ENCODE results near the gene VIL1.

Gene VIL1

DNA sequence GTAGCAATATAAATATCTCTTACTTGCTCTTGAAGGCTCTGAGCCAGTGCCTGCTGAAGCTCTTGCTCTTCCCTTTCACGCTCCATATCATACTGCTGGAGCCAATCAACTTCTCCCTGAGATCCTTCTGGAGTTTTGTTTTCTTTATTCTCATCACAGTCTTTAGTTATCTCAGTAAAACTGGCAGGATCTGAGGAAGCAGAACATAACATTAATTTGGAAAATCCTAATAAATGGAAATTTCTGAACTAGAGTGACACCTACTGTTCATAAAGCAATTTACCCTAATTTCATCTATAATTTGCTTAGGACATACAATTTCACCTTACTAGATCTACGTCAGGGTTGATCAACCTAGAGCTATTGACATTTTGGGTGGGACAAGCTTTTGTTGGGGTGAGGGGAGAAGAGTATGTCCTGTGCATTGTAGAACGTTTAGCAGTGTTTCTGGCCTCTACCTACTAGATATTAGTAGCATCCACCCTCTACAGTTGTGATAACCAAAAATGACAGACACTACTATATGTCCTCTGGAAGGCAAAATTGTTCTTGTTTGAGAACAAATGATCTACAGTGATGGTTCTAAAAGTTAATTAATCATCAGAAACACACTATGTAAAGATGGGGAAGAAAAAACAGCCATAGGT, 47.2 kb downstream of the VIL1 start:
- Histone ChIP-seq H3K4me3 (ENCODE audit: low read depth in 1 of 2, low read length in 1 of 2) (no peak overlapping the region), H3K36me3 (no peaks in the 10 kb centered on the region), H3K27me3 (no peaks in the 10 kb centered on the region), H3K27ac (no peak overlapping the region), H3K4me1 (ENCODE audit: control insufficient read depth in 1 of 2, insufficient read depth in 1 of 2, low read depth in 1 of 2, low read length in 1 of 2) (peaks cover 3 to 11% of the 10 kb centered on the region in 2 experiments), H3K9me3 (no peaks in the 10 kb centered on the region)
- peak; percentile 49 for TF ChIP-seq CTCF (IDR thresholded peaks at IDR 0.05)

DNA sequence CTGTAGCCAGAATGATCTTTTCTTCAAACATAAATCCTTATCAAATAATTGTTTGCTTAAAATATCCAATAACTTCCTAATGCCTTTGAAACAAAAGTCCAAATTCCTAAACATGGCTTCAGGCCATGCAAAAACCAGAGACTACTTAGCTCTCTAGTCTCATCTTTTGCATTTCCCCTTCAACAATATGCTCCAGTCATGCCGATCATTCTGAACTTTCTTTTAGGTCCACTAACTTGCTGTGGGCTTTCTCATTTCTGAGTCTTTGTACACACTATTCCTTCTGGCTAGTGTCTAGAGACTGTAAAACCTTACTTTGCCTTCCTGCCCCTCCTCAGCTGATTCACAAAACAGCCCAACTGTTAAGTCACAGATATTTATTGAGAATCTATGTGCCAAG, 51.5 kb downstream of the VIL1 start:
- H3K4me3 ChIP-seq (ENCODE audit: low read depth in 1 of 2, low read length in 1 of 2): no peak overlapping the region
- peak overlapping the region; percentile 35 for H3K27ac ChIP-seq
- no peak for TF ChIP-seq CTCF (IDR thresholded peaks at IDR 0.05)
- H3K9me3 ChIP-seq: no peaks in the 10 kb centered on the region
- H3K4me1 ChIP-seq (ENCODE audit: control insufficient read depth in 1 of 2, insufficient read depth in 1 of 2, low read depth in 1 of 2, low read length in 1 of 2): peaks cover 23 to 32% of the 10 kb centered on the region in 2 experiments
- no peaks in the 10 kb centered on the region for H3K27me3 ChIP-seq
- H3K36me3 ChIP-seq: no peaks in the 10 kb centered on the region

DNA sequence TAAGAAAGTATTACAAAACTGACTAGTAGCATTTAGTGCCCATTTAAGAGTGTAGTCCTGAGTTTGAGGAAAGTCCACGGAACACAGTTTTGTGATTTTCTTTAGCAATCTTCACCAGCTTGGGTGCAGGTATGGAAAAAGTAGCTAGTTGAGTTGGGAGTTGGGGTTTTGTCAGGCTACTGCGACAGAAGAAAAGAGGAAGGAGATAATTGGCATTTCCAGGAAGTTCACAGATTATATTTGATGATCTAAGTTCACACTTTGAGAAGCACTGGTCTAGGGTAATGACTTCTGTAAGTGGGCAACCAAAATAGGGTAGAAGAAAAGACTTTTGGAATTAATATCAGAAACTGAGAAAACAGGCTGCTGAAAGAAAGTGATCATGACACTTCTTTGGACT, 52.1 kb downstream of the VIL1 start:
- Histone ChIP-seq H3K9me3 (no peaks in the 10 kb centered on the region), H3K4me1 (ENCODE audit: control insufficient read depth in 1 of 2, insufficient read depth in 1 of 2, low read depth in 1 of 2, low read length in 1 of 2) (peaks cover 23 to 31% of the 10 kb centered on the region in 2 experiments), H3K27me3 (no peaks in the 10 kb centered on the region), H3K36me3 (no peaks in the 10 kb centered on the region), H3K4me3 (ENCODE audit: low read depth in 1 of 2, low read length in 1 of 2) (no peak overlapping the region), H3K27ac (peak overlapping the region; percentile 35)
- TF ChIP-seq CTCF (IDR thresholded peaks at IDR 0.05): no peak

DNA sequence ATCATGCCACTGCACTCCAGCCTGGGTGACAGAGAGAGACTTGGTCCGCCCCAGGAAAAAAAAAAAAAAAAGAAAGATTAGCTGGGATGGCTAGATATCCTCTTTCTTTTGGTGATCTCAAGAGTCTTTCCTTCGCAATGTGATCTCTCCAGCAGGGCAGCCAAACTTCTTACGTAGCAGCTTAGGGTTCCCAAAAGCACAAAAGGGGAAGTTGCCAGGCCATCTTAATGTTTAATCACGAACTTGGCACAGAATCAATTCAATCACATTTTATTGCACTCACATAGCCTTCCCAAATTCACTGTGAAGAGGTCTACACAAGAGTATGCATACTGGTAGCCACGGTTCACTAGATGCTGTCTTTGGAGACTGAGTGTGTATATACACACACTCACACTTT, 53.1 kb downstream of the VIL1 start:
- Histone ChIP-seq H3K27me3 (no peaks in the 10 kb centered on the region), H3K4me1 (ENCODE audit: control insufficient read depth in 1 of 2, insufficient read depth in 1 of 2, low read depth in 1 of 2, low read length in 1 of 2) (peaks cover 23 to 28% of the 10 kb centered on the region in 2 experiments), H3K9me3 (no peaks in the 10 kb centered on the region), H3K27ac (peak overlapping the region; percentile 59), H3K4me3 (ENCODE audit: low read depth in 1 of 2, low read length in 1 of 2) (no peak overlapping the region), H3K36me3 (peaks cover 5% of the 10 kb centered on the region)
- no peak for TF ChIP-seq CTCF (IDR thresholded peaks at IDR 0.05)

GRCh38 chr2:218472988-218473387, 54.1 kb downstream of the VIL1 start:
- TF ChIP-seq CTCF (IDR thresholded peaks at IDR 0.05): no peak
- peak overlapping the region; percentile 59 for H3K27ac ChIP-seq

More at GRCh38 chr2:218472988-218473387, 54.1 kb downstream of the VIL1 start:
- no peaks in the 10 kb centered on the region for H3K9me3 ChIP-seq
- H3K4me3 ChIP-seq (ENCODE audit: low read depth in 1 of 2, low read length in 1 of 2): no peak overlapping the region
- peaks cover 23 to 28% of the 10 kb centered on the region in 2 experiments for H3K4me1 ChIP-seq (ENCODE audit: control insufficient read depth in 1 of 2, insufficient read depth in 1 of 2, low read depth in 1 of 2, low read length in 1 of 2)
- H3K36me3 ChIP-seq: peaks cover 5% of the 10 kb centered on the region
- H3K27me3 ChIP-seq: no peaks in the 10 kb centered on the region

Measured in neutrophil (primary cell).